ENCODE data around the gene NCKAP5.

Gene NCKAP5

DNA sequence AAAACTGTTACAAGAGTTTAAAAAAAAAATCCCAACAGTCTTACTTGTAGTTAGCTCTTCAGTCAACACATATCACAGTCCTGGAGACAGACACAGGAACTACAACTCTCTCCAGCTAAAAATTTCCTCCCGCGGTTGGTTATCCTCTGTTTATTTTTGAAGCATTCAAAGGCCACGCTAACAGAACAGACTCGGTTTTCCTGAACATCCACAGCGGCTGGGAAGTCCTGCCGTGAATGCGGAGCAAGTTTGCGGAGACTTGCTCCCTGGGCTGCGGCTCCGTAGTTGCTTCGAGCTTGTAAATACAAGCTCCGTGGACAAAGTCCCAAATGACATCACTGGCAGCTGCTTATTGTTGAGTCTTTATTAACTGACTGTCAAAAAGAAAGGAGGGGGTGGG, at the start of gene NCKAP5:
Gene NCKAP5, minus strand, starts transcription at position 292 of the 400 bp plus-strand sequence. CDS start 50,937 bp downstream, outside the sequence.
- DNase-seq: no peak

DNA sequence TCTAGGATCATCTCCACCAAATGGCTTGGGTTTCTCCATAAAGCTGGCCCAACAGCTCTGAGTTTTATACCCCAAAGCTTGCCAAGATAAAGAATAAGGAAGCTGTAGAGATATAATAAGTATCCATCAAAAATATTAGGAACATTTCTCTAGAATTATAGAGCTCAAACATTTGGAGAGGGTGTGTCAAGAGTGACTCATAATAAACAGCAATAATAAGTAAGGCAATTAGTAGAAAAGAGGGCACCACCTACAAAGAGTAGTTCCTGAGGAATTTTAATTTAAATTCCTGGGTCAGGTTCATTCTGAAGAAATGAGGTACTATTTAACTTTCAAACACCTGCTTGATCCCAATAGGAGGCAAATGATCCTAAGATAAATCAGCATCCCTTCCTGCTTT, 41.4 kb upstream of the NCKAP5 start:
- no peak for DNase-seq

GRCh38 chr2:133608291-133608690, 40.0 kb upstream of the NCKAP5 start:
- no peak for DNase-seq

GRCh38 chr2:133607679-133608078, 39.4 kb upstream of the NCKAP5 start:
- no peak for DNase-seq

GRCh38 chr2:133606616-133607015, 38.4 kb upstream of the NCKAP5 start:
- no peak for DNase-seq

- no peak for DNase-seq
These were observed 37.5 kb upstream of the NCKAP5 start for GRCh38 chr2:133605766-133606137.

DNA sequence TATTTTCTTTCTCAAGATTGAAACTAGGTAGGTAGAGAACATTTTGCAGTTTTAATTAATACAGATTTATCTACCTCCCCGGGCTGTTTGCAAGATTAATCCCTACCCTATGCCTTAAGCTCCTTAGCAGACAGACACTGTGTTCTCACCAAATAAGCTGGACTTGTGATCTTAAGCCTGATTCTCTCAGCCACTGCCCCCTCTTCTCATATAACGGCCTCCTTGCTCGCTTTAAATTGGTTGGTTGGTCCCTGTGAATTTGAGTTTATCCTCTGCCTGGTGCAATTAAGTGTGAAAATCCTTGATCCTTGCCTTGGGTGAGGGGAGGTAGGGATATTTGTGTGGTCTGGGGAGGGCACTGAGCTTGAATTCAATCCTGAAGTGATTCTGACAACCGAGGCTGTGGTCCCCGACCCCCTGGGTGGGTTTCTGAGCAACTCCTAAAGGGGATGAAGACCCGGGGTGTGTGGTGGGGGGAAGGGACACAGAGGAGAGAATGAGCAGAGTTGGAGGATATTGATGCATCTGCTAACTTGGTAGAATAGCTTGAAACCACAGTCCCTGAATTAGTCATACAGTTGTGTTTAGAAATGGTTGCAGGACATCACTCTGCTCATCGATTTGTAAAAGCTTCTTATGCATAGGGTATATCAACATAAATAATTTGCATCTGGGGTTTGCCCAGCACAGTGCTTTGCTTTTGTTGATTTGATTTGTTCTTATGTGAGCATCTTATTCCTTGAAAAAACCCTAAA, 36.9 kb upstream of the NCKAP5 start:
- DNase-seq: no peak

DNA sequence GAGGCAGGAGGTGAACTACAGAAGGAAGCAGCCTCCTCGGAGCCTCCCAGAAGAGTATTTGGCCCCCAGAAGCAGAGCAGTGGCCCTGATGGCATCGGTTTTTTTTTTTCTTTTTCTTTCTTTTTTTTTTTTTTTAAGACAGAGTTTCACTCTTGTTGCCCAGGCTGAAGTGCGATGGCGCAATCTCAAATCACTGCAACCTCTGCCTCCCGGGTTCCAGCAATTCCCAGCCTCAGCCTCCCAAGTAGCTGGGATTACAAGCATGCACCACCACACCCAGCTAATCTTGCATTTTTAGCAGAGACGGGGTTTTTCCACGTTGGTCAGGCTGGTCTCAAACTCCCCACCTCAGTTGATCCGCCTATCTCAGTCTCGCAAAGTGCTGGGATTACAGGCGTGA, 34.8 kb upstream of the NCKAP5 start:
- no peak for DNase-seq

- DNase-seq: no peak
These were observed 34.3 kb upstream of the NCKAP5 start for GRCh38 chr2:133602538-133602937.

- no peak for DNase-seq
These were observed 32.1 kb upstream of the NCKAP5 start for GRCh38 chr2:133600266-133600928.

DNA sequence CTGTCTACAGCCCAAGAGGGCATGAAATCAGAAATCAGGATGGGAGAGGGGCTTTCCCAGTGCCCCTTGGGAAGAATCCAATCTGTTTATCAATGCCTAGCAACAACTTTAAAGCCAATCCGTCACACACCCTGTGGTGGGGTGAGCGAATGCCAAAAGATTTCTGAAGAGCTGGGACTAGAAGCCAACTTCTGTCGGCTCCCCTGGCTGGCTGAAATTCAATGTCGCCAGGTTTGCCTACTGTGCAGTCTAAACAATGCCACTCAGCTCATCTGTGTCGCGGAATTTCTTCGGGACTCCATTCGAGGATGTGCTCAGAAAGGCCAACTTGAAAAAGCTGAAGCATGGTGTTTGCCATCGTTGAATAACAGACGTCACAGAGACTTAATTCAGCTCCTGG, 31.5 kb upstream of the NCKAP5 start:
- DNase-seq: no peak

DNA sequence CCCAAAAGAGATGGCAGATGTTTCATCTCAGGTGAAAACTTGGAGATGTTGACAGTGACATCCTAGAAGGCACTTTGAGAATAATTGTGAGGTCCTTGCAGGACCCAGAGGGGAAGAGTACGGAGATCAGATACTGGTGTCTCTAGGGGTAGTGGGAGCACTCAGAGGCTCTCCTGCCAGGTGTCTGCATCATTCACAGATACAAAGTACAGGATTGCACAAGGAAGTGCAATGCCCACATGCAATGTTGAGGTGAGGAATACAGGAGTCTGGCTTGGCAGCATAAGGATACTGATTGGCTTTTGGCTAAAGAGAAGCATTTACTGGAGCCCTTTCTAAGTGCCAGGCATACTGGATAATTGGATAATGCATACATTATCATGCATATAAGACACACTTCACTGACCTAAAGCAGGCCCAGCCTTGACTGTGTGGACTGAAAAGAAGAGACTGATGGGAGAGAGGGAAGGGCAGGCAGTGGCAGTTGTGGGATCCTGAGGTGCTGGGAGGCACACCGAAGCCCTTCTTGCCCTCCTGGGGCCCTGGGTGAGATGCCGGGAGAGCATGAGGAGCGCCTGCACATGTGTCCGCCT, 31.0 kb upstream of the NCKAP5 start:
- DNase-seq: no peak

- DNase-seq: no peak
These were observed 30.5 kb upstream of the NCKAP5 start for GRCh38 chr2:133598769-133599168.

- DNase-seq: no peak
These were observed 28.6 kb upstream of the NCKAP5 start for GRCh38 chr2:133596701-133597393.

GRCh38 chr2:133591164-133591563, 22.9 kb upstream of the NCKAP5 start:
- DNase-seq: peak; percentile 88

DNA sequence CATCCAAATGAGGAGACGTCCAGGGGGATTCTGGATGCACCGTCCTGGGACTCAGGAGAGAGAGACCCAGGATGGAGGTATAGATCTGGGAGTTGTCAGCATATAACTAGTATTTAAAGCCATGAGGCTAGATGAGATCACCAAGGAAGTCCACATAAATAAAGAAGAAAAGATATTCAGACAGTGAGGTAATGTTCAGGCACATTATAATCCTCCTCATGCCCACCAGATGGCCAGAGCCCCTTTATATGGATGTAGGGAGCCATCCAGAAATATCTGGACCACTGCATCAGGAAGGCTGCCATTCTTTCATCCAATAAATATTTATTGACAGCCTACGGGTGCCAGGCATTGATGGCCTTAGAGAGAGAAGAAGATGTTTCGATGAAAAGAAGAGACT, 21.2 kb upstream of the NCKAP5 start:
- no peak for DNase-seq

DNA sequence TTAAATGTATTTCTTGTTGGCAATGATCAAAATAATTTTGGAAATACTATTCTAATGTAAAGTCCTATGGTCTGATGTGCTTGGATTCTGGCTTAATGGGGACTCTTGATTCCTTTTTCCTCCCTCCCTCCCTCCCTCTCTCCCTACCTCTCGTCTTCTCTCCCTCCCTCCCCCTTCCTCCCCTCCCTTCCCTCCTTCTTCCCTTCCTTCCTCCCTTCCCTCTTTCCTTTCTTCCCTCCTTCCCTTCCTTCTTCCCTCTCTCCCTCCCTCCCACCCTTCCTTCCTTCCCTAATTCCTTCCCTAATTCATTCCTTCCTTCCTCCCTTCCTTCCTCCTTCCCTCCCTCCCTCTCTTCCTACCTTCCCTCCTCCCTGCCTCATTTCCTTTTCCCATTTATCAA, 19.9 kb upstream of the NCKAP5 start:
- DNase-seq: no peak

- DNase-seq: no peak
These were observed 18.7 kb upstream of the NCKAP5 start for GRCh38 chr2:133586978-133587377.

- DNase-seq: no peak
These were observed 12.9 kb upstream of the NCKAP5 start for GRCh38 chr2:133581010-133581760.

GRCh38 chr2:133579274-133579673, 11.0 kb upstream of the NCKAP5 start:
- no peak for DNase-seq

- no peak for DNase-seq
These were observed 8.5 kb upstream of the NCKAP5 start for GRCh38 chr2:133576714-133577113.

- DNase-seq: no peak
These were observed 6.4 kb upstream of the NCKAP5 start for GRCh38 chr2:133574620-133575019.

DNA sequence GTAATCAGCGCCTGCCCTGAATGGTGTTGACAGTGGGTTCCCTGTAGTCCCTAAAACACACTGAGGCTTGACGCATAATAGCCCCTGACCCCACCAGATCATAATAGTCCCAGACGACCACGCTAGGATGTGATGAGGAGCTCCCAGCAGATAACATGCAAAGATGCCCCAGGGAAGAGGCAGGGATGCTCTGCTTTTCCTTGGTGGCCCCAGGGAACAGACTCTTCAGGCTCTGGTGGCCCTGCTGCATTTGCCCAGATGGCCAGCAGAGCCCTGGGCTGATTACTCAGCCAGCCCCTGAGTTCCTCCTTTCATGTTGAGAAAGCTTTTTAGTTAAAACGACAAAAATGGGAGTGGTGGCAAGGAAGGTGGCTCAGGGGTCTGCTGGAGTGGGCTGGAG, 5.9 kb upstream of the NCKAP5 start:
- no peak for DNase-seq
